ENCODE data around the gene NFATC1.
"Not testable (repeated sequence)": the region's sequence is repeated elsewhere in the genome, so short reads cannot be mapped to it uniquely, and the experiment has no call there.

NFATC1 gene

DNA sequence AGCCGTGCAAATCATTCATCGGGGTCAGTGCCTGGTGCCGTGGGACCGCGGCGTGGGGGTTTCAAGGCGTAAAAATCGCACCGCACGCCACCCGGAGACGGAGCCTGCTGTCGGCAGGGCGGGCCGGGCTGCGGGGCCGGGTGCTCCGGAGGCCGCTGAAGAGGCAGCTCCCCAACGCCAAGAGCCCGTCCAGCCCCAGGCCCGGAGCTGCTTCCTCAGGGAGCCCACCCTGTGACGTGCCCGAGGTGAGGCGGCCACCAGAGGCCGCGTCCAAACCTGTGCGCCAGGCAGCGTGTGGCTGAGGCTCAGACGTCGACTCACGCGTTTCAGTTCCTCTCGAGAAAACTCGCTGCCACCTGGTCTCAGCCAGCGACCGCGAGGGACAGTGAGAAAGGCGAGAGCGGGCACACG is 98.1 kb downstream of the NFATC1 start:
- no peak for DNase-seq

DNA sequence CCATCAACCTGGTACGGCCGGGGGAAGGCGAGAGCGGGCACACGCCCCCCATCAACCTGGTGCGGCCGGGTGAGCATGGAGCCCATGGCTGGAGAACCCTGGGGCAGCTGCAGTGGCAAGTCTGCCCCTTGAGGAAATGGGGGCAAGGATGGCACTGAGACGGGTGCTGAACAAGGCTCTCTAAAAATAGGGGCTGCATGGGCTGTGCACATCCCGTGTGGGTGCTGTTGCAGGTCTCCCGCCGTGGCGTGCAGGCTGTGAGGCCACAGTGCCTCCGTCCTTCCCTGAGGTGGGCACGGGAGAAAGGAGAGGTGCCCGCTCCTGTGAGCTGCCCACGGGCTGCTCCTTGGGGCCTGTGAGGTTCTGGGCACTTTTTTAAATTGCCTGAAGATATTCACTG is 99.2 kb downstream of the NFATC1 start:
- DNase-seq: no peak

DNA sequence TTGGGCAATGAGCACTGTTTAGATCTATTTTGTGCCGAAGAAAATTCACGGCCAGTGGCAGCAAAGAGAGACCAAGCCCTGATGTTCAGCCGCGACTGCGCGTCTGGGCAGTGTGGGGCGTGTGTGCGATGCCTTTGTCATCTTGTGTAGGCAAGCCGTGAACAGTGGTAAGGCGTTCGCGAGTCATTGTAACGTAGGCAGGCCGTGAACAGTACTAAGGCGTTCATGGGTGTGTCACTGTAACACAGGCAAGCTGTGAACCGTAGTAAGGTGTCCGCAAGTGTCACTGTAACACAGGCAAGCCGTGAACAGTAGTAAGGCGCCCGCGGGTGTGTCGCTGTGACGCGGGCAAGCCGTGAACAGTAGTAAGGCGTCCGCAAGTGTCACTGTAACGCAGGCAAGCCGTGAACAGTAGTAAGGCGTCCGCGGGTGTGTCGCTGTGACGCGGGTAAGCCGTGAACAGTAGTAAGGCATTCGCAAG is 99.9 kb downstream of the NFATC1 start:
- no peak for DNase-seq

DNA sequence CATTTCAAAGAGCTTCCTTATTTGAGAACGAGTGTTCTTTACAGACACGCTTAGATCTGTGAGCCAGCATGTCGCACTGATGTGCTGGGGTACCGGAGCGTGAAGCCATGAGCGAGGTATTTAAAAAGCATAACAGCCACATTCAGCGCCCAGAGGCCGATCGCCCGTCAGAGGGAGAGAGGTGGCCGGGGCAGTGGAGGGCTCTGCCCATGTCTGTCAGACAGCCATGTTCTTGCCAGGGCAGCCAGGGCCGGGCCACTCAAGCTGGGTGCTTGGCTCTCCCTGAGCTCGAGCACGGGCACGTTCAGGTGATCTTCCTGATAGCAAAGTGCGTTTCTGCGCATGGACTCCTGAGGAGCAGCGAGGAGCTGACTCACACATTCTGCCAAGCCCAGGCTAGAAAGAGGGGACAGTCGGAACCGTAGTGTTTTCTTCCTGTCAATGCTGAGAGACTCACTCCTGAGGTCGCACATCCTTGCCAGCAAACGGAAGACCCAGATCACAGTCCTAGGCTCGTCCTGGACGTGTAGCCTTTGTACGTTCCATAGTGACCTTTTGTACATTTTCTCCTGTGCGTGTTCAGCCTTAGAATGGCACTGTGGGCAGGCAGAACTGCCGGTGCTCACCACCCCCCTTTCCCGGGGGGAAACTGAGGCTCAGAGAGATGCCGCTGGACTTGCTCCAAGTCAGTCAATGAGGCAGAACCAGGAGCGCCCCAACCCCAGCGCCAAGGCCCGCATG is 100.7 kb downstream of the NFATC1 start:
- DNase-seq: no peak

DNA sequence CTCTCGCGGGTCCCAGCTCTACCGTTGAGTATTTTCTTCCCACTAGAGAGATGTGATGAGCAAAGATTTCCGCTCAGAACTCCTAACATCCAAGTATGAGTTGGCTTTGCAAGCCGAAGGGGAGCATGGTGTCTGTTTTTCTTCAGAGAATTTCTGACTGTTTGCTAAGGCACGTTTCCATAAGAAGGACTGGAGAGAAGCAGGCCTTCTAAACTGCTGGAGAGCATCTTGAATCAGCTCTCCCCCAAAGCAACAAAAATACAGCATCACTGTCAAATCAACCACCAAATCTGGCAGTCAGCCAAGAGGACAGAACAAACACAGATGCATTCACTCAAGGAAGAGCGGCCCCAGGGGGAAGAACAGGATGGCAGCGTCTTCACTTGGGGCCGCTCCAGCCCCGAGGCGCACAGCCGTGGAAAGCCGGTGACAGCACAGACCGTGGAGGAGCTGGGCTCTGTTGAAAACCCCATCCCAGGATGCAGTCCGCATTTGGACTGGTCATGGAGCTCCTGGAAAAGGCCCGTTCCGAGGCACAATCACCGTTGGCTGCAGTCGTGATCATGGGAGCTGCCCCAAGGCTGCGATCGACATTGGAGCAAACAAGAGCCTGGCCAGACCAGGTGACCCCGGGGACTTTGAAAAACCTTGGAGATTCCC is 101.4 kb downstream of the NFATC1 start:
- DNase-seq: peak; percentile 12

DNA sequence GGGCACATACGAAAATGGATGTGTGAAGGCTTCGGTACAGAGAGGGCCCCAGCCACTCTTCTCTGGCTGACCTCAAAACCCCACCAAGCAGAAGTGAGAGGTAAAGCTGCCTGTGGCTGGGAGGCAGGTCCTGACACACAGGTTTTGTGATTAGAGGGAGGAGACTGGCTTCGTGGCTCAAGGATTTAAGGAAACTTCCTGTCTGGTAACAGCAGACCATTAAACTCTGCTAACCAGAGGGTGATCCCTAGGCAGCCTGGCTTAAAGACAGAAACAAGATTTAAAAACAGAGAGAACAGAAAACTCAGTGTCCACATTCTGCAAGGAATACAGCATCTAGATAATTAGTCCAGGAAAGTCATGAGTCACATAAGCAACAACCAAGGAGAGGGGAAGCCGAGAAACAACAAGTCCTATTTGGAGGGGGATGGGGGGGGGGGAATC is 101.9 kb downstream of the NFATC1 start:
- no peak for DNase-seq

DNA sequence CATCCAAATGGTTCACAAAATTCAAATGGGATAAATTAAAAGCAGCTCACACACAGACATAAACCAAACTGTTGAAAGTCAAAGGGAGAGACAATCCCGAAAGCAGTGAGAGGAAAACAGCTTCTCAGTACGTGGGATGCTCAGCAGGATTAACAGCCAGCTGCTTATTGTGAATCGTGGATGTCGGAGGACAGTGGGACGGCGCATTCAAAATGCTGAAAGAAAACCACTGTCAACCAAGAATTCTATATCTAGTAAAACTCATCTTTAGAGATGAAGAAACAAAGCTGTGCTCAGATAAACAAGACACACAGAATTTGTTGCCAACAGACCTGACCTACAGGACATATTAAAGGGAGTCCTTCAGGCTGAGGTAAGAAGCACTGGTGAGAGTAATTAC is 102.9 kb downstream of the NFATC1 start:
- no peak for DNase-seq

DNA sequence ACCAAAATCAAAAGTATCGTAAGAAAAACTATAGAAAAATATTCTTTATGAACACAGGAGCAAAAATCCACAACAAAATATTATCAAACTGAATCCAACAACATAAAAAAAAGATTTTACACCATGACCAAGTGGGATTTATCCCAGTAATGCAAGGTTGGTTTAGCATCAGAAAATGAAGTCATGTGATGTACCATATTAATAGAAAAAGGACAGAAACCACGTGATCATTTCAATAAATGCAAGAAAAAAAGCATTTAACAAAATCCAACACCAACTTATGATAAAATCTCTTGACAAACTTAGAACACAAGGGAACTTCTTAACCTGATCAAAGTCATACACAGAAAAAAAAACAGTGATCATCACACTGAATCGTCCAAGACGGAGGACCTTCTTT is 105.3 kb downstream of the NFATC1 start:
- no peak for DNase-seq

DNA sequence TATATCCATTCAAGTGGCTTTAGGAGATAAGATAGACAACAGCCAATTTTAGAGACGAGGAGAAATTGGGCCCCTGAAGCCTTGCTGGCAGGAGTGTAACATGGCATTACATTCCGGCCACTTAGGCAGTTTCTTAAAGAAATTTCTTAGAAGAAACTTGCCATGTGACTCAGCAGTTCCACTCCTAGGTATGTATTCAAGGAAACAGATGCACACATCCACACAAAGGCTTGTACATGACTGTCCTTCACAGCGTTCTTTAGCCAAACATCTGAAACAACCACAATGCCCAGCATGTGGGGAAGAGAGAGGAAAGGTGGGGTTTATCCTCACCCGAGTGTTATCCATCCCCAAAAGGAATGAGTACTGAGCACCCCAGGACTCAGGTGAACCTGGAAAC is 107.1 kb downstream of the NFATC1 start:
- no peak for DNase-seq

DNA sequence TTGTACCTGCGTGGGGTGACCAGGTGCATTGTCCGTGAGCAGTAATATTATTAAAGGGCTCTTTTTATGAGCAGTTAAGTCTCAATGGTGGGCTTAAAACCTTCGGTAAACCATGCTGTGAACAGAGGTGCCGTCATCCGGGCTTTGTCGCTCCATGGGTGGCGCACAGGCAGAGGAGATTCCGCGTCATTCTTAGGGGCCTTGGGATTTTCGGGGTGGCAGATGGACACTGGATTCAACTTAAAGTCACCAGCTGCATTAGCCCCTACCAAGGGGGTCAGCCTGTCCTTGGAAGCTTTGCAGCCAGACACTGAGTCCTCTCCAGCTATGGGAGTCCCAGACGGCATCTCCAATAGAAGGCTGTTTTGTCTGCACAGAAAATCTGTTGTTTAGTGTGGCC is 107.7 kb downstream of the NFATC1 start:
- DNase-seq: no peak

DNA sequence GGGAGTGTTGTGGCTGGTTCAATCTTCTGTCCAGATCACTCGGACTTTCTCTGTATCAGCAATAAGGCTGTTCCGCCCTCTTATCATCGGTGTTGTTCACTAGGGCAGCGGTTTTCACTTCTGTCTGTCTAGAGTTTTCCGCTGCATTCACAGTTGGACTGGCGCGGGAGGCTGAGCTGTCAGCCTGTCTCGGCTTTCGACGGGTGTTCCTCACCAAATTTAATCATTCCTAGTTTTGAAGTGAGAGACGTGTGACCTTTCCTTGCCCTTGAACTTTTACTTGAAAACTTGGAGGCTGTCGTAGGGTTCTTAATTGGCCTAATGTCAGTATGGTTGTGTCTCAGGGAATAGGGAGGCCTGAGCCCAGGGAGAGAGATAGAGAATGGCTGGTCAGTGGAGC is 108.3 kb downstream of the NFATC1 start:
- DNase-seq: no peak

DNA sequence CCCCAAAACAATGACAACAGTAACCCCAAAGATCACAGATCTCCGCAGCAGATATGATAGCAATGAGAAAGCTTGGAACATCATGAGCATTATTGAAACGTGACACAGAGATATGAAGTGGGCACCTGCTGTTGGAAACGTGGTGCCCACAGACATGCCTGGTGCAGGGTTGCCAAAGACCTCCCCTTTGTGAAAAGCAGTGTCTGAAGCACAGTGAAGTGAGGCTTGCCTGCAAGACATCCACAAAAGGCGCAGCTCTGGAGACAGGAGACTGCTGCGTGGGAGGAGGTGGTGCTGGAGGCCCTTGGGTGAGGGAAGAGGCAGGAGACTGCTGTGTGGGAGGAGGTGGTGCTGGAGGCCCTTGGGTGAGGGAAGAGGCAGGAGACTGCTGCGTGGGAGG is 108.8 kb downstream of the NFATC1 start:
- DNase-seq: not testable (repeated sequence)

DNA sequence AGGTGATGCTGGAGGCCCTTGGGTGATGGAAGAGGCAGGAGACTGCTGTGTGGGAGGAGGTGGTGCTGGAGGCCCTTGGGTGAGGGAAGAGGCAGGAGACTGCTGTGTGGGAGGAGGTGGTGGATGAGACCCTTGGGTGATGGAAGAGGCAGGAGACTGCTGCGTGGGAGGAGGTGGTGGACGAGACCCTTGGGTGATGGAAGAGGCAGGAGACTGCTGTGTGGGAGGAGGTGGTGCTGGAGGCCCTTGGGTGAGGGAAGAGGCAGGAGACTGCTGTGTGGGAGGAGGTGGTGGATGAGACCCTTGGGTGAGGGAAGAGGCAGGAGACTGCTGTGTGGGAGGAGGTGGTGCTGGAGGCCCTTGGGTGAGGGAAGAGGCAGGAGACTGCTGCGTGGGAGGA is 109.7 kb downstream of the NFATC1 start:
- not testable (repeated sequence) for DNase-seq

DNA sequence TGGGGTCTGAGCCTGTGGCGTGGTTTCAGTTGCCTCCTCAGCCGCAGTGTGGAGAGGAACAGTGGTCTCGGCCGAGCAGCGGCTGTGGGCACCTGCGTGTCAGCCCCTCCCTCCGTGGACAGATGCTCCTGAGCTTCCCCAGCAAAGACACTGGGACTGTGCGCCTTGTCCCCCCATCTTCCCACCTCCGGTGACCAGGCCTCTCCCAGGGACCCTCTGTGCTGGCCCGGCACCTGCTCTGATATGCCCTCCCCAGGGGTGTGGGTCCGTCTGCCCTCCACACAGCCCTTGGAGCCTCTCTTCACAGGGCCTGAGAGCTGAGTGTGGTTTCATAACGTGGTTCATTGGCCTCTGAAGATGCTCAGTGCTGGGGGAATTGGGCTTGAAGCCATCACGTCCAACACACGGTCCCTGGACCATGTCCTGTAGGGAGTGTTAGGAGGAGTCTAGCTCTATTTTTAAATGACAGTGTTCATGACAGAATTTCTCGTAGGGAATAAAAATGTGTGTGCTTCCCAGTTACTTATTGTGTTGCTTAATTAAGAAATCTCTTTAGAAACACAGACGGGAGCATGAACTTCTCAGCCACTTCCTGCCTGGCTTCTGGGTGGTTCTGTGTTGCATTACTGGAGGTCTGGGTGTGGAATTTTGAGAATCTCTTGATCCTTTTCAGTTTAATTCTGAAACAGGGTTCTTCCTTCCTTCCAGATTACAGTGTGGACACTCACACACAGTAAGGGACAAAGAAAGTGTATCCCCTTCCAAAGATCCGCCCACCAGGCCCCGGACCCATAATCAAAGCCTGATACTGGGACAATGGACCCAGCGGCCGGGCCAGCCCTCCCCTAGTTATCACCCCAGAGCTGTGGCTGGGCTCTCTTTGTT is 110.7 kb downstream of the NFATC1 start:
- DNase-seq: no peak

DNA sequence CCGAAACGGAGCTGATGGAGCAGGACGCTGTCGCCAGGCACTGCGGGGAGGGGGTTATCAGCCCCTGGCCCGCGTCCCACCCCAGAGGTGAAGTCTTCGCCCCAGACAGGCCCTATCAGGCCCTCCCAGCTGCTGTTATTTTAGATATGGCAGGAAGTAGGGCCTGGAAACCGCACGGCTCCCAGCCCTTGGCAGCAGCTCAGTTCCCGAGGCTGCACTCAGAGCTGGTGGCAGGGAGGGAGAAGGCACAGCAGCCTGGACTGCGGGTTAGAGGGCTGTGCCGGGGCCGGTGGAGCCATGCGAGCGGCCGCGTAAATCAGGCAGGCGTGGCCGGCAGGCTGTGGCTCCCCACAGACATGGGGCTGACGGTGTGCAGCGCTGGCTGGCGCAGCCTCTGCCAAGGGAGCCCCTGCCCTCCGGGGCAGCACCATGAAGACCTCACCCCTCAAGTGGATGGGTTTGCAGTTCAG is 111.4 kb downstream of the NFATC1 start:
- peak; percentile 55 for DNase-seq

DNA sequence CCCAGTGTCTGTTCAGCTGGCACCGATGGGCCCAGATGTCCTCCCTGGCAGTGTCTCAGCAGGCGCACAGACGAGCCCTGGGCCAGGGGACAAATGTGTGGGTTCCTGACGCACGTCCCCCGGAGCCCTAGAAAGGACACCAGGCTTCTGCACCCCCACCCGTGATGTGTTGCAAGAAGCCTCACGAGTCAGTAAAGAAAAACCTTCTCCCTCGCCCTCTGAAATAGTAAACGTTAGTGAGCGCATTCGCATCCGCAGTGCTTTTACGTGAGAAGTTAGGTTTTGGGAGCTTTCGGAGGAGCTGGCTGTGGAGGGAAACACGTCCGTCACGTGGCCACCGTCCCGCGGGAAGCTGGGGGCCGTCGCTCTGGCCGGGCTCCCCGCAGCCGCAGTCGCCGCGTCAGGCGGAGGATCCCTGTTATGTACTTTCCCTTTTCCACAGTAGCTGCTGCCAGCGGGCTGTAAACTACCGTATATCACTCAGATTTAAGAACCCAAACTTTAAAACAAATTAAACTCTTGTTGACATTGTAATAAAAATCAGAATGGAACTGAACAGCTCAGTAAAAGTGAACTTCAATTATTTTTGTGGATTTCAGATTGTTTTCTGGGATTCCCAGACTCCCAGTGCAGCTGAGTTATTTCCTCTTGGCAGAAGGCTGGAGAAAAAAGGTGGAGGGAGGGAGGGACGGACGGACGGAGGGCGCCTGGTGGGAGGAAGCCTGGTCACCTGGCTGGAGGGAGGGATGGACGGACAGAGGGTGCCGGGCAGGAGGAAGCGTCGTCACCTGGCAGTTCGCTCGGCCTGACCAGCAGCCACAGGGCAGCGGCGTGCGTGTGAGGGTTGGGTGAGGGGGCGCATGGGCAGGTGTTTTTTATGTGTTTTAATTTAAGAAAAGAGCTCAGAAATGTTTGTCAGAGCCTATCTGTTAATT is 112.1 kb downstream of the NFATC1 start:
- peak; percentile 84 for DNase-seq

DNA sequence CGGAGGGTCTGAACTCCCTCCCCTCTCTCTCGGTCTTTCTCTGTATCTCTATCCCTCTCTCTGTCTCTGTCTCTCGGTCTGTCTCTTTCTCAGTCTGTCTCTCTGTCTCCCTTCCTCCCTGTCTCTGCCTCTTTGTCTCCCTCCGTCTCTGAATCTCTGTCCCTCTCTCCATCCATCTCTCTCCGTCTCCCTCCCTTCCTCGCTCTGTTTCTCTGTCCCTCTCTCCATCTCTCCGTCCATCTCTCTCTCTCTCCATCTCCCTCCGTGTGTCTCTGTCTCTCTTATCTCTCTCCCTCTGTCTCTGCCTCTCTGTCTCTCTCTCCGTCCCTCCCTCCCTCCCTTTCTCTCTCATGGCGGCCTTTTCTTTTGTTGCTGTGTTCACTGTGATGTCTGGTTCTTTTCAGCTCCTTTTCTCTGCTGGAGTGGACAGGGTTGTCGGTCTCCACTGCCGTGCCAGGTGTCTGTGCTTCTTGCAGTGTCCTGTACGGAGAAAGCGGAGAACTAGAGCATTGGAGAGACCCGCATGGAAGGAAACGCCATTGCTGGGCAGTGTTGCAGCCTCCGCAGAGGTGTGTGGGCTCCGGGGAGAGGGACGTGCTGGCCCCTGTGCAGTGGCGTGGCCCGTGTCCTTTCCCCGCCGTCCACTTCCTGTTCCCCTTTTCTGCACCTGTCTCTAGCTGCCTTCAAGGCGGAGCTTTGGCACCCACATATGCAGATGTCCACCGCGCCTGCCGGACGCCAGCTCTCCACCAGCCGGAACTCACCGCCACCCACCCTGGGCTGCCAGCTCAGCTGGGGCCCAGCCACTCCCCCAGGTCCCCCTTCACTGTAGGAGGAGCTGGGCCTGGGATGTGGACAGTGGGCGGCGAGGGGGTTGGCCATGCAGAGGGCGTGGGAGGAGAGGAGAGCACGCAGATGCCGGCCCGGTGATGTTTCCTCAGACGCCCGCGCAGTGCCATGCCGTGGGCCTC is 113.1 kb downstream of the NFATC1 start:
- DNase-seq: no peak

DNA sequence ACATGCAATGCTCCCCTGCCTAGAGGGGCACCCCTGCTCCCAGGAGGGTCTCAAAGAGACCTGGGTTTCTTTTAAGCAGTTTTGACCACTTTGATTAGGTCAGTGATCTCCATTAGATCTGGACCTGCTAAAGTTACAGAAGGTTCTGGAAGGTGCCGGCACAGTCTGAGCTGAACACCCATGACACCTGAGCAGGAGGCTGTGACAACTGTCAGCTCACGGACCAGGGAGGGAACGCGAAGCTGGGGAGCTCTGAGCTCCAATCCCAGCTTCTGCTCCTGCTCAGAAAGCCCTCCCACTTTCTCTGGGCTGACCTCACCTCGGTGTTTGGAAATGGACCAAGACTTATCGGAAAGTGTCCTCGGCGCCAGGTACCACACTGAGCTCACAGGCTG is 113.8 kb downstream of the NFATC1 start:
- DNase-seq: no peak

DNA sequence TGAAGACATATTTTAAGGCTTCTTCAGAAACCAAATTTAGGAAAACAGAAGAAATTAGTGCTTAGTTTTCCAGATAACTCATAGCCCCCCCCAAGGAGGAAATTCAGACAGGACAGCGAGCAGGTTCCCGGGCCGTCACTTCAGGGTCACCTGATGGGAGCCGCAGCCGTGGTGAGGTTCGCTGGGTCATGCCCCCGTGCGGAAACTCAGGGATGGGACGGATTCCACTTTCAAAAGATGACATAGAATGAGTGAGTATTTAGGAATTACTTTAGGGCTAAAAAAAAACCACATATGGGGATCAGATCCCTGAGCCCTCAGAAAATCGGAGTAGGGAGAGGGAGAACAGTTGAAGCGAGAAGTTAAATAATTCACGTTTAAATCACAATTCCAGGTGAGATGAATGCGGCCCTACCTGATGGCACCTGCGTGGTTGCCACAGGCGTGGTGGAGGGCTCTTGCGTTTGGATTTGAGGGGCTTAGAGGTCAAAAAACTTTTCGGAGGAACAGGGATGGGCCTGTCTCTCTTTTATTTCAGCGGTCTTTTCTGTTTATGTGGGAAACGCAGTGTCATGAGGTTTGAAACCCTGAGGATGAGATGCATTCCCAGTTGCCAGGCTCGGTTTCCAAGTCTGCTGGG is 114.4 kb downstream of the NFATC1 start:
- DNase-seq: no peak

DNA sequence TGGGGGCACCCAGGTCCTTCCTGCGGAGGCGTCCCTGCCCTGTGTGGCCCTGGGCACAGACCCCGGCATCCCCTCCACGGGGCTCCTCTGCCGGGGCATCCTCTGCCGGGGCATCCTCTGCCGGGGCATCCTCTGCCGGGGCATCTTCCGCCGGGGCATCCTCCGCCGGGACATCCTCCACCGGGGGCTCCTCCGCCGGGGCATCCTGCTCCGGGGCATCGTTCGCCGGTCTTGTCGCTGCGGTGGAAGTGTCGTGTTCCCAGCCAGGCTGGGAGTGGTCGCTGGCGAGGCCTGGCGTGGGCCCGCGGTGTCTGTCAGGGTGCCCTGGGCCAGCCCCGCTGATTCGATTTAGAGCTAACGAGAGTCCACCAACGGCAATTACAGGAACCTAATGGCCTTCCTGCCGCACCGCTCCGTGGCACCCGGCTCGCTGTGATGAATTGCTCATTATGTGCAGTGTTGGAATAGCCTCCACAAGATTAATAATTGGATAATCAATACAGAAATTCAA is 115.1 kb downstream of the NFATC1 start:
- no peak for DNase-seq
